IMR-90 (cell line): ENCODE data around the gene VEZT. TPM values are rescaled to one million over a fixed set of nuclear protein-coding genes. Genes with fewer than 3 reads are reported as not detected.

Source experiments
- ATAC-seq: fragments of 200-7000 bp; cut with Tn5 transposase; 2 replicates; pipeline ENCODE4 v1.9.1; 2020; ENCODE audit warnings: low read depth, mild to moderate bottlenecking, moderate library complexity
- BruUV-seq: library from RNA; stranded (reverse); fragments of 400-500 nt; replicated peaks from 2 replicates; lab custom pipeline; 2021; lab: Mats Ljungman, UMichigan
- CTCF ChIA-PET: fragments of 300-600 bp; formaldehyde crosslinking; extraction: SDS; loops from one replicate; lab custom pipeline; 2021; ENCODE audit warnings: antibody characterized with exemption; lab: Yijun Ruan, JAX
- POLR2A ChIA-PET: fragments of 300-600 bp; sonication (Branson Sonifier 250); formaldehyde crosslinking; loops from one replicate; lab custom pipeline; 2022; ENCODE audit warnings: antibody characterized with exemption; ENCODE audit not compliant: unreplicated experiment; lab: Charles Lee
- DNase-seq: peaks from one replicate; pipeline ENCODE4 v3.0.0; 2013
- H2AFZ ChIP-seq: replicated peaks from 2 replicates; pipeline ENCODE3; 2013; ENCODE audit warnings: low read length, mild to moderate bottlenecking; ENCODE audit not compliant: poor library complexity
- H2AK5ac ChIP-seq: 2 replicates; pipeline ENCODE4 v1.6.1; 2013; ENCODE audit warnings: low read depth, low read length, inconsistent platforms
- H2AK9ac ChIP-seq: replicated peaks from 2 replicates; pipeline ENCODE3; 2013; ENCODE audit warnings: mild to moderate bottlenecking, low read depth, low read length, moderate library complexity; ENCODE audit not compliant: poor library complexity
- H2BK120ac ChIP-seq: 2 replicates; pipeline ENCODE4 v1.6.1; 2013; ENCODE audit warnings: low read depth, low read length, inconsistent platforms
- H2BK15ac ChIP-seq: 3 replicates; pipeline ENCODE4 v1.6.1; 2013; ENCODE audit warnings: low read depth, low read length, inconsistent platforms
- H2BK20ac ChIP-seq: 2 replicates; pipeline ENCODE4 v1.6.1; 2013; ENCODE audit warnings: low read depth, mild to moderate bottlenecking, inconsistent platforms, low read length, moderate library complexity
- H2BK5ac ChIP-seq: 2 replicates; pipeline ENCODE4 v1.6.1; 2013; ENCODE audit warnings: mild to moderate bottlenecking, low read depth, low read length, inconsistent platforms; ENCODE audit not compliant: poor library complexity, severe bottlenecking
- H3K14ac ChIP-seq: replicated peaks from 2 replicates; pipeline ENCODE4 v1.6.1; 2013; ENCODE audit warnings: low read depth, low read length, inconsistent platforms
- H3K18ac ChIP-seq: 2 replicates; pipeline ENCODE4 v1.6.1; 2013; ENCODE audit warnings: low read depth, low read length, control low read depth
- H3K23ac ChIP-seq: 2 replicates; pipeline ENCODE4 v1.6.1; 2013; ENCODE audit warnings: low read depth, low read length, inconsistent platforms
- H3K27ac ChIP-seq: 2 replicates; pipeline ENCODE4 v1.5.1; 2013; ENCODE audit warnings: mild to moderate bottlenecking, control low read depth, low read length; ENCODE audit not compliant: insufficient read depth
- H3K27me3 ChIP-seq: 2 replicates; pipeline ENCODE4 v1.6.1; 2013; ENCODE audit warnings: low read length; ENCODE audit not compliant: control insufficient read depth, insufficient read depth
- H3K36me3 ChIP-seq: 2 replicates; pipeline ENCODE4 v1.6.1; 2013; ENCODE audit warnings: low read length, mixed read lengths; ENCODE audit not compliant: control insufficient read depth, insufficient read depth
- H3K4ac ChIP-seq: 2 replicates; pipeline ENCODE4 v1.6.1; 2013; ENCODE audit warnings: low read depth, low read length, inconsistent platforms
- H3K4me1 ChIP-seq: 2 replicates; pipeline ENCODE4 v1.6.1; 2013; ENCODE audit warnings: low read length, mixed read lengths; ENCODE audit not compliant: control insufficient read depth, insufficient read depth
- H3K4me2 ChIP-seq: 2 replicates; pipeline ENCODE4 v1.6.1; 2013; ENCODE audit warnings: low read depth, mild to moderate bottlenecking, control low read depth, low read length, moderate library complexity
- H3K4me3 ChIP-seq: 2 replicates; pipeline ENCODE4 v1.5.1; 2013; ENCODE audit warnings: low read depth, mild to moderate bottlenecking, control low read depth, low read length, moderate library complexity; ENCODE audit not compliant: insufficient read depth
- H3K56ac ChIP-seq: 2 replicates; pipeline ENCODE4 v1.6.1; 2013; ENCODE audit warnings: low read length, inconsistent platforms; ENCODE audit not compliant: insufficient read depth; ENCODE audit errors: extremely low read depth
- H3K79me1 ChIP-seq, 2 experiments: 2 replicates each; pipeline ENCODE4 v1.6.1; 2013; ENCODE audit warnings: low read length in 2 of 2, inconsistent platforms in 1 of 2, low read depth in 1 of 2
- H3K9ac ChIP-seq: 2 replicates; pipeline ENCODE4 v1.6.1; 2013; ENCODE audit warnings: low read depth, low read length, control low read depth
- H3K9me1 ChIP-seq: 2 replicates; pipeline ENCODE4 v1.6.1; 2013; ENCODE audit warnings: low read length, inconsistent platforms; ENCODE audit not compliant: insufficient read depth
- H3K9me3 ChIP-seq: 2 replicates; pipeline ENCODE4 v1.6.1; 2013; ENCODE audit warnings: low read length; ENCODE audit not compliant: control insufficient read depth, insufficient read depth
- H4K20me1 ChIP-seq: 2 replicates; pipeline ENCODE4 v1.6.1; 2013; ENCODE audit warnings: low read length, inconsistent platforms; ENCODE audit not compliant: insufficient read depth
- H4K5ac ChIP-seq: 2 replicates; pipeline ENCODE4 v1.6.1; 2013; ENCODE audit warnings: mild to moderate bottlenecking, low read depth, low read length, control low read depth
- H4K8ac ChIP-seq, 2 experiments: 2 replicates each; pipeline ENCODE4 v1.6.1; 2013; ENCODE audit warnings: low read depth in 2 of 2, low read length in 2 of 2, control low read depth in 1 of 2, inconsistent platforms in 1 of 2
- H4K91ac ChIP-seq: 2 replicates; pipeline ENCODE4 v1.6.1; 2013; ENCODE audit warnings: low read depth, low read length, inconsistent platforms; ENCODE audit not compliant: insufficient read depth
- NFE2L2 ChIP-seq: fragments of 150-350 bp; IDR thresholded peaks from 2 replicates; pipeline ENCODE4 v1.6.1; 2016; ENCODE audit warnings: low read depth, mild to moderate bottlenecking, low read length
- POLR2A ChIP-seq: IDR thresholded peaks from 2 replicates; pipeline ENCODE4 v1.6.1; 2012; ENCODE audit warnings: mild to moderate bottlenecking, low read depth, low read length
- RFX5 ChIP-seq: IDR thresholded peaks from 2 replicates; pipeline ENCODE4 v1.8.0; 2012; ENCODE audit warnings: low read depth, mild to moderate bottlenecking, low read length, moderate library complexity
- WGBS, 2 experiments: methylation state at CpG; one replicate each; pipeline versions ENCODE4 v1.1.5 to v1.1.7; 2013; ENCODE audit warnings: missing lambda C conversion rate in 2 of 2; ENCODE audit not compliant: insufficient read length in 1 of 2; ENCODE audit errors: extremely low coverage in 2 of 2; 5-methylcytosine and 5-hydroxymethylcytosine counted together
- dilution Hi-C: fragments of 300-500 bp; cut with HindIII; formaldehyde crosslinking; loops from one replicate; pipeline ENCODE4 v1.14.3; 2018; ENCODE audit warnings: low sequenced_read_pairs; ENCODE audit not compliant: unreplicated experiment
- in situ Hi-C: fragments of 300-500 bp; cut with MboI; formaldehyde crosslinking; loops from 3 replicates; pipeline ENCODE4 v1.14.3; 2019; ENCODE audit warnings: low sequenced_read_pairs, inconsistent platforms, mixed read lengths
- intact Hi-C: fragments of 100-400 bp; cut with micrococcal nuclease; formaldehyde crosslinking; loops from 2 replicates; pipeline ENCODE4 v1.10.0; 2022
- polyA plus RNA-seq, 3 experiments: library from polyadenylated mRNA; depleted of rRNA; stranded (reverse); fragments of >200 nt; gene quantifications; 2 replicates each; pipeline ENCODE4 v1.2.3, GENCODE V29; 2012; ENCODE audit warnings: low replicate concordance in 1 of 3
- total RNA-seq: library from RNA; depleted of rRNA; stranded (reverse); fragments of >200 nt; gene quantifications from 2 replicates; pipeline ENCODE4 v1.2.3, GENCODE V29; 2012
- TF ChIP-seq, protein P1 (sequence below): fragments of 150-350 bp; IDR thresholded peaks from 2 replicates; pipeline ENCODE4 v1.6.1; 2017; ENCODE audit warnings: mild to moderate bottlenecking, antibody characterized with exemption, low read length, low read depth
- TF ChIP-seq, protein P2 (sequence below): fragments of 150-350 bp; IDR thresholded peaks from 2 replicates; pipeline ENCODE4 v1.6.1; 2016; ENCODE audit warnings: low read depth, mild to moderate bottlenecking, low read length, moderate library complexity, borderline replicate concordance

Gene VEZT
- total and polyA plus RNA-seq, 2 of the 4 experiments (the other 2 are of a cell fraction) = 54.5 to 90.2 TPM

DNA sequence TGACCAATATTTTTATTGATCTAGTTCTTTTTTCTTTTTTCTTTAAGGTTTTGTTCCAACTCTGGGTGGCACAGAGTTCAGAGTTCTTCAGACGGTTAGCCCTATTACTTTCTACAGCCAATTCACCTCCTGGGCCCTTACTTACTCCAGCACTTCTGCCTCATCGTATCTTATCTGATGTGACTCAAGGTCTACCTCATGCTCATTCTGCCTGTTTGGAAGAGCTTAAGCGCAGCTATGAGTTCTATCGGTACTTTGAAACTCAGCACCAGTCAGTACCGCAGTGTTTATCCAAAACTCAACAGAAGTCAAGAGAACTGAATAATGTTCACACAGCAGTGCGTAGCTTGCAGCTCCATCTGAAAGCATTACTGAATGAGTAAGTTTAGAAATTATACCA is 64.7 kb downstream of the VEZT start:
- Histone ChIP-seq H3K9ac (no peak overlapping the region), H4K5ac (no peak overlapping the region), H4K20me1 (no peaks in the 10 kb centered on the region), H3K9me3 (no peaks in the 10 kb centered on the region), H2AFZ (no peak overlapping the region), H3K27ac (no peak overlapping the region), H2BK20ac (no peak overlapping the region), H2AK5ac (no peak overlapping the region), H2AK9ac (no peak overlapping the region), H3K9me1 (peaks cover 5% of the 10 kb centered on the region), H3K27me3 (no peaks in the 10 kb centered on the region), H3K4me1 (peaks cover 5% of the 10 kb centered on the region), H3K14ac (no peak overlapping the region), H3K18ac (no peak overlapping the region), H2BK120ac (no peak overlapping the region), H3K36me3 (peaks cover 26% of the 10 kb centered on the region), H2BK15ac (no peak overlapping the region), H2BK5ac (no peak overlapping the region), H3K79me1 (peaks cover 23 to 28% of the 10 kb centered on the region in 2 experiments), H4K8ac (no peak overlapping the region), H3K4me2 (no peak overlapping the region), H4K91ac (no peak overlapping the region; the same call in 1 of the 2 replicates), H3K23ac (no peak overlapping the region), H3K4ac (no peak overlapping the region), H3K56ac (no peak overlapping the region), H3K4me3 (no peak overlapping the region)
- dilution Hi-C loops = no loop called here
- TF ChIP-seq, protein P1, sequence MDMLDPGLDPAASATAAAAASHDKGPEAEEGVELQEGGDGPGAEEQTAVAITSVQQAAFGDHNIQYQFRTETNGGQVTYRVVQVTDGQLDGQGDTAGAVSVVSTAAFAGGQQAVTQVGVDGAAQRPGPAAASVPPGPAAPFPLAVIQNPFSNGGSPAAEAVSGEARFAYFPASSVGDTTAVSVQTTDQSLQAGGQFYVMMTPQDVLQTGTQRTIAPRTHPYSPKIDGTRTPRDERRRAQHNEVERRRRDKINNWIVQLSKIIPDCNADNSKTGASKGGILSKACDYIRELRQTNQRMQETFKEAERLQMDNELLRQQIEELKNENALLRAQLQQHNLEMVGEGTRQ = no peak
- TF ChIP-seq POLR2A (no peak), NFE2L2 (no peak), RFX5 (no peak)
- TF ChIP-seq, protein P2, sequence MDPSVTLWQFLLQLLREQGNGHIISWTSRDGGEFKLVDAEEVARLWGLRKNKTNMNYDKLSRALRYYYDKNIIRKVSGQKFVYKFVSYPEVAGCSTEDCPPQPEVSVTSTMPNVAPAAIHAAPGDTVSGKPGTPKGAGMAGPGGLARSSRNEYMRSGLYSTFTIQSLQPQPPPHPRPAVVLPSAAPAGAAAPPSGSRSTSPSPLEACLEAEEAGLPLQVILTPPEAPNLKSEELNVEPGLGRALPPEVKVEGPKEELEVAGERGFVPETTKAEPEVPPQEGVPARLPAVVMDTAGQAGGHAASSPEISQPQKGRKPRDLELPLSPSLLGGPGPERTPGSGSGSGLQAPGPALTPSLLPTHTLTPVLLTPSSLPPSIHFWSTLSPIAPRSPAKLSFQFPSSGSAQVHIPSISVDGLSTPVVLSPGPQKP = no peak
- in situ Hi-C loops = no loop called here
- DNase-seq (peak; percentile 54), ATAC-seq (no peak)
- BruUV-seq = no TSS peak
- no CpG with 5 or more reads among the region's 6 CpGs for WGBS, 2 experiments
- intact Hi-C loops = no loop called here
- POLR2A ChIA-PET = interaction anchor here (0.6 kb wide), 1 partner anchor 252 kb away, joined by 3 read pairs; no protein-coding TSS in a partner anchor
- CTCF ChIA-PET = no interaction called here
